Measurements from ENCODE around the gene STARD3NL. TPM values are rescaled to one million over a fixed set of nuclear protein-coding genes. Genes with fewer than 3 reads are reported as not detected.
"Not testable (repeated sequence)": the region's sequence is repeated elsewhere in the genome, so short reads cannot be mapped to it uniquely, and the experiment has no call there.

Gene STARD3NL
- total and polyA plus RNA-seq, 2 of the 4 experiments (the other 2 are of a cell fraction), result 51.6 to 69.7 TPM

GRCh38 chr7:38259157-38259556 lies 81.1 kb downstream of the STARD3NL start:
- H3K36me3 ChIP-seq (ENCODE audit: control insufficient read depth, insufficient read depth, low read length); intact Hi-C loops (cut with micrococcal nuclease): not testable (repeated sequence)
- WGBS, 2 experiments (ENCODE audit: extremely low coverage in 2 of 2, insufficient read length in 1 of 2), result no CpG with 5 or more reads among the region's 8 CpGs

DNA sequence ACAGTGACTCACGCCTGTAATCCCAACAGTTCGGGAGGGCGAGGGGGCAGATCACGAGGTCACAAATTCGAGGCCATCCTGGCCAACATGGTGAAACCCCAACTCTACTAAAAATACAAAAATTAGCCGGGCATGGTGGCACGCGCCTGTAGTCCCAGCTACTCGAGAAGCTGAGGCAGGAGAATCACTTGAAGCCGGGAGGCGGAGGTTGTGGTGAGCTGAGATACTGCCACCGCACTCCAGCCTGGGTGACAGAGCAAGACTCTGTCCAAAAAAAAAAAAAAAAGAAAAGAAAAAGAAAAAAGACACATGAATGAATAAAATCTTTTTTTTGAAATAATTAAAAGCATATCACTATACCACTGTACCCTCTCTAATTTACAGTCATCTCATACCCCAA lies 83.6 kb downstream of the STARD3NL start:
- CTCF ChIA-PET; H2BK15ac ChIP-seq (ENCODE audit: low read depth, low read length); BruUV-seq (replicated peaks); ATAC-seq (ENCODE audit: low read depth); H3K23ac ChIP-seq (ENCODE audit: low read depth, low read length); H3K4me3 ChIP-seq (ENCODE audit: insufficient read depth, low read depth, low read length); H4K20me1 ChIP-seq (ENCODE audit: insufficient read depth, low read length); H4K8ac ChIP-seq (ENCODE audit: low read depth in 2 of 2, low read length in 2 of 2); H2BK20ac ChIP-seq (ENCODE audit: low read depth, low read length); H3K27me3 ChIP-seq (ENCODE audit: control insufficient read depth, insufficient read depth, low read length); H3K4me2 ChIP-seq (ENCODE audit: low read depth, low read length); H3K56ac ChIP-seq (ENCODE audit: extremely low read depth, insufficient read depth, low read length); H4K5ac ChIP-seq (ENCODE audit: low read depth, low read length); H3K9me1 ChIP-seq (ENCODE audit: insufficient read depth, low read length); H3K4ac ChIP-seq (ENCODE audit: low read depth, low read length); H3K79me1 ChIP-seq (ENCODE audit: low read depth in 1 of 2, low read length in 2 of 2); POLR2A ChIA-PET (ENCODE audit: unreplicated experiment); H3K27ac ChIP-seq (ENCODE audit: insufficient read depth, low read length); H2BK120ac ChIP-seq (ENCODE audit: low read depth, low read length); H2AK5ac ChIP-seq (ENCODE audit: low read depth, low read length); H3K9me3 ChIP-seq (ENCODE audit: control insufficient read depth, insufficient read depth, low read length); H2BK5ac ChIP-seq (ENCODE audit: low read depth, low read length, poor library complexity, severe bottlenecking); intact Hi-C loops (cut with micrococcal nuclease); H2AFZ ChIP-seq (replicated peaks; ENCODE audit: low read length, poor library complexity); H3K36me3 ChIP-seq (ENCODE audit: control insufficient read depth, insufficient read depth, low read length); H3K9ac ChIP-seq (ENCODE audit: low read depth, low read length); H3K14ac ChIP-seq (replicated peaks; ENCODE audit: low read depth, low read length); in situ Hi-C loops (cut with MboI; ENCODE audit: low sequenced_read_pairs); dilution Hi-C loops (cut with HindIII; ENCODE audit: low sequenced_read_pairs, unreplicated experiment); H2AK9ac ChIP-seq (replicated peaks; ENCODE audit: low read depth, low read length, poor library complexity); H4K91ac ChIP-seq (ENCODE audit: insufficient read depth, low read depth, low read length); DNase-seq; H3K18ac ChIP-seq (ENCODE audit: low read depth, low read length); H3K4me1 ChIP-seq (ENCODE audit: control insufficient read depth, insufficient read depth, low read length): not testable (repeated sequence)
- no CpG with 5 or more reads among the region's 12 CpGs for WGBS, 2 experiments (ENCODE audit: extremely low coverage in 2 of 2, insufficient read length in 1 of 2)

More at GRCh38 chr7:38259157-38259556, 81.1 kb downstream of the STARD3NL start:
- H3K27me3 ChIP-seq (ENCODE audit: control insufficient read depth, insufficient read depth, low read length); H3K18ac ChIP-seq (ENCODE audit: low read depth, low read length); H4K91ac ChIP-seq (ENCODE audit: insufficient read depth, low read depth, low read length); H2AK5ac ChIP-seq (ENCODE audit: low read depth, low read length); H2BK5ac ChIP-seq (ENCODE audit: low read depth, low read length, poor library complexity, severe bottlenecking); H4K20me1 ChIP-seq (ENCODE audit: insufficient read depth, low read length); H4K5ac ChIP-seq (ENCODE audit: low read depth, low read length); H4K8ac ChIP-seq (ENCODE audit: low read depth in 2 of 2, low read length in 2 of 2); dilution Hi-C loops (cut with HindIII; ENCODE audit: low sequenced_read_pairs, unreplicated experiment); H3K9me1 ChIP-seq (ENCODE audit: insufficient read depth, low read length); H2AFZ ChIP-seq (replicated peaks; ENCODE audit: low read length, poor library complexity); H3K4ac ChIP-seq (ENCODE audit: low read depth, low read length); H2BK120ac ChIP-seq (ENCODE audit: low read depth, low read length); in situ Hi-C loops (cut with MboI; ENCODE audit: low sequenced_read_pairs); POLR2A ChIA-PET (ENCODE audit: unreplicated experiment); ATAC-seq (ENCODE audit: low read depth); H3K9ac ChIP-seq (ENCODE audit: low read depth, low read length); H3K14ac ChIP-seq (replicated peaks; ENCODE audit: low read depth, low read length); H3K56ac ChIP-seq (ENCODE audit: extremely low read depth, insufficient read depth, low read length); H3K4me2 ChIP-seq (ENCODE audit: low read depth, low read length); H2AK9ac ChIP-seq (replicated peaks; ENCODE audit: low read depth, low read length, poor library complexity); CTCF ChIA-PET; H2BK20ac ChIP-seq (ENCODE audit: low read depth, low read length); DNase-seq; H3K4me1 ChIP-seq (ENCODE audit: control insufficient read depth, insufficient read depth, low read length); BruUV-seq (replicated peaks); H3K79me1 ChIP-seq (ENCODE audit: low read depth in 1 of 2, low read length in 2 of 2); H2BK15ac ChIP-seq (ENCODE audit: low read depth, low read length); H3K23ac ChIP-seq (ENCODE audit: low read depth, low read length); H3K27ac ChIP-seq (ENCODE audit: insufficient read depth, low read length); H3K9me3 ChIP-seq (ENCODE audit: control insufficient read depth, insufficient read depth, low read length); H3K4me3 ChIP-seq (ENCODE audit: insufficient read depth, low read depth, low read length): not testable (repeated sequence)

Data from IMR-90 (cell line).